Ishikawa (cell line): Measurements from ENCODE around the gene MYO15B.

Experiments
- CEBPB ChIP-seq: IDR thresholded peaks from 2 replicates; pipeline ENCODE4 v1.6.1; 2012
- CREB1 ChIP-seq: IDR thresholded peaks from 2 replicates; pipeline ENCODE4 v1.6.1; 2012; ENCODE audit warnings: low read depth
- EGR1 ChIP-seq: IDR thresholded peaks from 2 replicates; pipeline ENCODE4 v1.6.1; 2012
- EP300 ChIP-seq: IDR thresholded peaks from 2 replicates; pipeline ENCODE4 v1.6.1; 2012; ENCODE audit warnings: borderline replicate concordance
- FOXM1 ChIP-seq: IDR thresholded peaks from 2 replicates; pipeline ENCODE4 v1.6.1; 2012; ENCODE audit warnings: low read depth, borderline replicate concordance
- MAX ChIP-seq: IDR thresholded peaks from 2 replicates; pipeline ENCODE4 v1.6.1; 2012
- NFIC ChIP-seq: IDR thresholded peaks from 2 replicates; pipeline ENCODE4 v1.6.1; 2012
- RAD21 ChIP-seq: IDR thresholded peaks from 2 replicates; pipeline ENCODE4 v1.6.1; 2012; ENCODE audit warnings: low read depth
- REST ChIP-seq: IDR thresholded peaks from 2 replicates; pipeline ENCODE4 v1.6.1; 2012; ENCODE audit warnings: low read depth, mild to moderate bottlenecking
- TAF1 ChIP-seq: IDR thresholded peaks from 2 replicates; pipeline ENCODE4 v1.6.1; 2012; ENCODE audit warnings: low read depth, mild to moderate bottlenecking
- TCF12 ChIP-seq: IDR thresholded peaks from 2 replicates; pipeline ENCODE4 v1.6.1; 2012; ENCODE audit warnings: low read depth
- TEAD4 ChIP-seq: IDR thresholded peaks from 2 replicates; pipeline ENCODE4 v1.6.1; 2012
- USF1 ChIP-seq: IDR thresholded peaks from 2 replicates; pipeline ENCODE4 v1.6.1; 2012
- YY1 ChIP-seq: IDR thresholded peaks from 2 replicates; pipeline ENCODE4 v1.6.1; 2012; ENCODE audit warnings: low read depth
- ZBTB7A ChIP-seq: IDR thresholded peaks from 2 replicates; pipeline ENCODE4 v1.6.1; 2012; ENCODE audit warnings: low read depth

The MYO15B gene

GRCh38 chr17:75557075-75557851 is 30.3 kb upstream of the MYO15B start:
- TF ChIP-seq USF1 (no peak), RAD21 (no peak), REST (no peak), EGR1 (no peak), EP300 (no peak), TAF1 (no peak), FOXM1 (no peak)

GRCh38 chr17:75557852-75558665 is 29.5 kb upstream of the MYO15B start:
- TF ChIP-seq TCF12, result no peak
- no peak for TF ChIP-seq CREB1
- TF ChIP-seq TAF1, result no peak
- no peak for TF ChIP-seq NFIC
- TF ChIP-seq FOXM1, result no peak
- no peak for TF ChIP-seq EGR1

- no peak for TF ChIP-seq TCF12
- TF ChIP-seq CEBPB, result no peak
- no peak for TF ChIP-seq REST
- no peak for TF ChIP-seq EGR1
- no peak for TF ChIP-seq TAF1
- no peak for TF ChIP-seq FOXM1
- no peak for TF ChIP-seq EP300
- TF ChIP-seq USF1, result no peak
- TF ChIP-seq YY1, result no peak
- TF ChIP-seq MAX, result no peak
- no peak for TF ChIP-seq CREB1
- TF ChIP-seq TEAD4, result no peak
These were observed 28.7 kb upstream of the MYO15B start for GRCh38 chr17:75558666-75559530.

GRCh38 chr17:75559958-75560533 is 27.6 kb upstream of the MYO15B start:
- TF ChIP-seq CEBPB, result no peak
- TF ChIP-seq MAX, result no peak
- no peak for TF ChIP-seq TAF1
- TF ChIP-seq TCF12, result no peak
- TF ChIP-seq FOXM1, result no peak
- no peak for TF ChIP-seq REST
- no peak for TF ChIP-seq NFIC
- TF ChIP-seq CREB1, result no peak
- TF ChIP-seq YY1, result no peak
- TF ChIP-seq EP300, result no peak
- no peak for TF ChIP-seq TEAD4
- TF ChIP-seq USF1, result no peak
- TF ChIP-seq ZBTB7A, result no peak
- no peak for TF ChIP-seq EGR1
- no peak for TF ChIP-seq RAD21
